Mesenchymal stem cell (in vitro differentiated cells and primary cell): ENCODE measurements around the gene CHN2.
"Not testable (repeated sequence)": the region's sequence is repeated elsewhere in the genome, so short reads cannot be mapped to it uniquely, and the experiment has no call there.

Experiments
- DNase-seq: peaks from one replicate; pipeline ENCODE4 v3.0.0-alpha.2; 2013
- H2AFZ ChIP-seq: one replicate; pipeline ENCODE4 v1.6.1; 2013; ENCODE audit warnings: low read depth, mild to moderate bottlenecking, control low read depth, inconsistent platforms, low read length, moderate library complexity
- H2AK5ac ChIP-seq: 2 replicates; pipeline ENCODE4 v1.6.1; 2013; ENCODE audit warnings: low read length, moderate library complexity, mild to moderate bottlenecking, inconsistent platforms; ENCODE audit not compliant: severe bottlenecking
- H2BK120ac ChIP-seq: one replicate; pipeline ENCODE4 v1.6.1; 2013; ENCODE audit warnings: low read depth, mild to moderate bottlenecking, inconsistent platforms, low read length, moderate library complexity
- H2BK12ac ChIP-seq, 2 experiments: one replicate each; pipeline ENCODE4 v1.6.1; 2013; ENCODE audit warnings: inconsistent platforms in 2 of 2, low read length in 2 of 2, mild to moderate bottlenecking in 2 of 2, moderate library complexity in 2 of 2, control low read depth in 1 of 2
- H2BK15ac ChIP-seq: one replicate; pipeline ENCODE4 v1.6.1; 2013; ENCODE audit warnings: mild to moderate bottlenecking, low read depth, inconsistent platforms; ENCODE audit not compliant: poor library complexity, severe bottlenecking
- H2BK5ac ChIP-seq: 2 replicates; pipeline ENCODE4 v1.6.1; 2013; ENCODE audit warnings: low read depth, mild to moderate bottlenecking, low read length, control low read depth, inconsistent platforms; ENCODE audit not compliant: poor library complexity, severe bottlenecking
- H3K14ac ChIP-seq, 2 experiments: one replicate each; pipeline ENCODE4 v1.6.1; 2013; ENCODE audit warnings: inconsistent platforms in 2 of 2, low read length in 2 of 2, control low read depth in 1 of 2, mild to moderate bottlenecking in 1 of 2, moderate library complexity in 1 of 2
- H3K18ac ChIP-seq, 2 experiments: one replicate each; pipeline ENCODE4 v1.6.1; 2013; ENCODE audit warnings: inconsistent platforms in 2 of 2, low read length in 2 of 2, control low read depth in 1 of 2, low read depth in 1 of 2, mild to moderate bottlenecking in 1 of 2
- H3K23ac ChIP-seq, 2 experiments: one replicate each; pipeline ENCODE4 v1.6.1; 2013; ENCODE audit warnings: inconsistent platforms in 2 of 2, low read length in 2 of 2, mild to moderate bottlenecking in 2 of 2, moderate library complexity in 2 of 2, control low read depth in 1 of 2
- H3K27ac ChIP-seq: 2 replicates; pipeline ENCODE4 v1.5.1; 2013; ENCODE audit warnings: mild to moderate bottlenecking, moderate library complexity, low read length, control low read depth, inconsistent platforms; ENCODE audit not compliant: poor library complexity, severe bottlenecking
- H3K27me3 ChIP-seq, 2 experiments: 2 replicates each; pipeline versions ENCODE4 v1.6.1 to v1.7.0; 2013; ENCODE audit warnings: low read length in 2 of 2, mild to moderate bottlenecking in 2 of 2, moderate library complexity in 2 of 2, control low read depth in 1 of 2, inconsistent platforms in 1 of 2; ENCODE audit not compliant: control insufficient read depth in 1 of 2, insufficient read depth in 1 of 2
- H3K36me3 ChIP-seq, 2 experiments: 2 replicates each; pipeline versions ENCODE4 v1.6.1 to v1.7.0; 2013; ENCODE audit warnings: low read length in 2 of 2, control low read depth in 1 of 2, inconsistent platforms in 1 of 2, low read depth in 1 of 2, mild to moderate bottlenecking in 1 of 2; ENCODE audit not compliant: insufficient read depth in 2 of 2, control insufficient read depth in 1 of 2
- H3K4ac ChIP-seq, 2 experiments: one replicate each; pipeline ENCODE4 v1.6.1; 2013; ENCODE audit warnings: inconsistent platforms in 2 of 2, low read length in 2 of 2, mild to moderate bottlenecking in 2 of 2, moderate library complexity in 2 of 2, control low read depth in 1 of 2, low read depth in 1 of 2
- H3K4me1 ChIP-seq: 2 replicates; pipeline ENCODE4 v1.6.1; 2013; ENCODE audit warnings: low read depth, low read length, control low read depth; ENCODE audit not compliant: control insufficient read depth, insufficient read depth
- H3K4me2 ChIP-seq: 2 replicates; pipeline ENCODE4 v1.6.1; 2013; ENCODE audit warnings: low read length, mild to moderate bottlenecking, inconsistent platforms; ENCODE audit not compliant: poor library complexity, severe bottlenecking
- H3K4me3 ChIP-seq, 2 experiments: 2 replicates each; pipeline versions ENCODE4 v1.5.1 to v1.7.0; 2013; ENCODE audit warnings: low read length in 2 of 2, mild to moderate bottlenecking in 2 of 2, control low read depth in 1 of 2, low read depth in 1 of 2; ENCODE audit not compliant: insufficient read depth in 1 of 2
- H3K79me1 ChIP-seq: replicated peaks from 2 replicates; pipeline ENCODE4 v1.6.1; 2013; ENCODE audit warnings: mild to moderate bottlenecking, control low read depth, low read length, inconsistent platforms; ENCODE audit not compliant: poor library complexity, severe bottlenecking
- H3K9ac ChIP-seq: 2 replicates; pipeline ENCODE4 v1.7.0; 2013; ENCODE audit warnings: mild to moderate bottlenecking, low read length, moderate library complexity
- H3K9me3 ChIP-seq: 2 replicates; pipeline ENCODE4 v1.7.0; 2013; ENCODE audit warnings: mild to moderate bottlenecking, low read length; ENCODE audit not compliant: control insufficient read depth
- H4K8ac ChIP-seq: one replicate; pipeline ENCODE4 v1.6.1; 2013; ENCODE audit warnings: inconsistent platforms, mild to moderate bottlenecking, low read length, moderate library complexity
- H4K91ac ChIP-seq: one replicate; pipeline ENCODE4 v1.6.1; 2013; ENCODE audit warnings: mild to moderate bottlenecking, low read length, inconsistent platforms
- WGBS: methylation state at CpG from one replicate; pipeline ENCODE4 v1.1.7; 2013; ENCODE audit warnings: mixed read lengths; 5-methylcytosine and 5-hydroxymethylcytosine counted together

The CHN2 gene

DNA sequence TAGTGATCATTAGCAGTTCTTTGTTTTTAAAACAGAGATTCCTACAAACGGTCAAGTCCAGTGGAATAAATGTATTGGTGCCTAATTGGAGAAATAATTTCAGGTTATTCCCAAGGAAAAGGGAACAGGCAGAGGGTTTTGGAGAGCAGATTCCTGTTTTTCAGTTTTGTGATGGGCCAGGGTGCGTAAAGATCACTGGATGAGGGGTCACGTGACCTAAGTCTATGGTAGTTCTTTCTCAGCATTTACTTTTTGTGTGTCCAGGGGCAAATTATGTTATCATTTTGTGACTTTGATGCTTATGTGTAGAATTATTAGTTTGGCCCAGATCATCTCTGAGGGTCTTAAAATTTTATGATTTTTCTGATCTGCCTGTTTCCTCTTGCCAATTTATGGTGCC, 15.2 kb downstream of the CHN2 start:
- no peak overlapping the region for H2BK15ac ChIP-seq
- no peak overlapping the region for H3K4me3 ChIP-seq
- no peak overlapping the region for H4K8ac ChIP-seq
- no peak overlapping the region for H2AFZ ChIP-seq
- H3K4me2 ChIP-seq: no peak overlapping the region
- no peak overlapping the region for H2BK12ac ChIP-seq
- no peak overlapping the region for H3K14ac ChIP-seq
- H2AK5ac ChIP-seq: no peak overlapping the region
- DNase-seq: no peak
- H3K27me3 ChIP-seq: peaks cover 0 to 8% of the 10 kb centered on the region in 2 experiments
- H3K9me3 ChIP-seq: no peaks in the 10 kb centered on the region
- no peak overlapping the region for H2BK5ac ChIP-seq
- no peak overlapping the region for H4K91ac ChIP-seq
- H2BK120ac ChIP-seq: no peak overlapping the region
- no peaks in the 10 kb centered on the region for H3K4me1 ChIP-seq
- no peaks in the 10 kb centered on the region for H3K79me1 ChIP-seq
- H3K36me3 ChIP-seq: no peaks in the 10 kb centered on the region
- H3K9ac ChIP-seq: no peak overlapping the region
- no peak overlapping the region for H3K27ac ChIP-seq
- no peak overlapping the region for H3K23ac ChIP-seq
- no peak overlapping the region for H3K18ac ChIP-seq
- H3K4ac ChIP-seq: no peak overlapping the region
- WGBS: 87% methylated on average over 3 of the region's 3 CpGs

DNA sequence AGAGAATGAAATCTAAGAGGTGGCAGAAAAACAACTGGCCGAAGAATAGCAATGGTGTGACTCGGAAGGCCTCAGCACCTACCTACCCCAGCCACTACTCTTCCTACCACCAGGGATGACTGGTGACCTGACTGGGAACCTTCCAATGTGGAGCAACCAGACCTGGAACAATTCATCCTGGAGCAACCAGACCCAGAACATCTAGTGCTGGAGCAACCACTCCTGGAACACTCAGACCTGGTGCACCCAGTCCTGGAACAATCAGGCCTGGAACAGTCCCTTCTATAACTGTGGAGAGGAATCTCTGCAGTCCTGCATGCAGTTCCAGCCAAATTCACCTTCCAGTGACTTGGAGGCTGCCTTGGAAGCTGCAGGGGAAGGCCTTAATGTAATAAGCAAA, 18.2 kb downstream of the CHN2 start:
- not testable (repeated sequence) for H2BK12ac ChIP-seq, H2BK120ac ChIP-seq, H3K27me3 ChIP-seq, H3K4ac ChIP-seq, H3K4me1 ChIP-seq, H3K23ac ChIP-seq, H3K4me2 ChIP-seq, H2AFZ ChIP-seq, H2AK5ac ChIP-seq, H3K14ac ChIP-seq, H3K27ac ChIP-seq, H4K91ac ChIP-seq, H2BK5ac ChIP-seq, H3K79me1 ChIP-seq, H4K8ac ChIP-seq, H3K4me3 ChIP-seq, H3K36me3 ChIP-seq, DNase-seq, H3K9me3 ChIP-seq, H3K18ac ChIP-seq, H3K9ac ChIP-seq, H2BK15ac ChIP-seq
- WGBS: 78% methylated on average over 2 of the region's 2 CpGs

DNA sequence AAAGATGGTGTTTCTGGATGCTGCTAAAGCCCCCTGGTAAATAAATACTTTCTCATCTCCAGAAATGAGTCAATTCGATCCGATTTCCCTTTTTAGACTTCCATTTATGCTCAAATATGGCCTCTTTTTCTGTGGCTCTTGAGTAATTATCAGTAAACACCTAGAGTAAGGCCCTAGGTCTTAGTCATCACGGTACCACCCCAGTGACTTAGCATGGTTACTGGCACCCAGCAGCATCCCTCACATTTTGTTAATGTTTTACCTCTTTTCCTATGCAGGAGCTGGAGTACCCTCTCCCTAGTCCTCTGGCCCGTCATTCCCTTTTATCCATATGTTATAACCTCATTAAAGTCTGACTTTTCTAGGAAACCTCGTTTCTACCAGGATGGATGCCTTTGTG, 19.5 kb downstream of the CHN2 start:
- H3K27me3 ChIP-seq: no peaks in the 10 kb centered on the region
- no peak overlapping the region for H2BK12ac ChIP-seq
- WGBS: 91% methylated on average over 5 of the region's 5 CpGs

DNA sequence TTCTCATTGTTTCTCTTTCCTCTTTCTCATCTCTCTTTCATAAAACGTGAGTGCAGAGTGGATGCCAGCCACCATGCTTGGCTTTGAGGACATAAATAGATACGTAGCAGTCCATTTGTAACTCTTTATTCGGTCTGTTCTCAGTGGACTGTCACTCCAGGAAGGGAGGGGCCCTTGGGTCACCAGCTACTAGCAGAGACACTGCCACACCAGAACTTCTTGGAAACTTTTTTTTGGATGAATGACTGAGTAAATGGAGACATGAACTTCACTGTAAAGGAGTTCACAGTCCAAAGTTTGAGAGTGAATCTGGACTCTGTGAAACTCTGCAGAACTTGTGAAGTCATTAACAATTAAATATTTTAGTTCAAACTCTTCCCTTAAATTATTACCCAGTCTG, 20.2 kb downstream of the CHN2 start:
- Histone ChIP-seq H2AK5ac (no peak overlapping the region), H3K14ac (peak overlapping the region in 1 of 2 experiments; percentile 32), H3K4me3 (no peak overlapping the region), H3K9me3 (no peaks in the 10 kb centered on the region), H3K23ac (no peak overlapping the region), H3K18ac (no peak overlapping the region), H3K79me1 (no peaks in the 10 kb centered on the region), H3K4ac (no peak overlapping the region), H2BK15ac (no peak overlapping the region), H2AFZ (no peak overlapping the region), H3K36me3 (no peaks in the 10 kb centered on the region), H2BK12ac (no peak overlapping the region), H3K4me2 (no peak overlapping the region), H2BK120ac (no peak overlapping the region), H4K8ac (no peak overlapping the region), H3K27me3 (no peaks in the 10 kb centered on the region), H2BK5ac (no peak overlapping the region), H3K4me1 (no peaks in the 10 kb centered on the region), H4K91ac (no peak overlapping the region), H3K9ac (no peak overlapping the region), H3K27ac (no peak overlapping the region)
- no peak for DNase-seq
- 87% methylated on average over 3 of the region's 3 CpGs for WGBS

More for the DNA sequence above, 19.5 kb downstream of the CHN2 start:
- H3K36me3 ChIP-seq: no peaks in the 10 kb centered on the region
- H3K9ac ChIP-seq: no peak overlapping the region
- H2BK120ac ChIP-seq: no peak overlapping the region
- H3K14ac ChIP-seq: no peak overlapping the region
- no peak overlapping the region for H3K4me3 ChIP-seq
- H2BK5ac ChIP-seq: no peak overlapping the region
- H3K27ac ChIP-seq: no peak overlapping the region
- H3K18ac ChIP-seq: no peak overlapping the region
- no peak overlapping the region for H4K8ac ChIP-seq
- H3K4me1 ChIP-seq: no peaks in the 10 kb centered on the region
- no peak overlapping the region for H3K23ac ChIP-seq
- DNase-seq: no peak
- no peak overlapping the region for H4K91ac ChIP-seq
- no peak overlapping the region for H2AK5ac ChIP-seq
- H2AFZ ChIP-seq: no peak overlapping the region
- H3K9me3 ChIP-seq: no peaks in the 10 kb centered on the region
- H3K4ac ChIP-seq: no peak overlapping the region
- H3K79me1 ChIP-seq: no peaks in the 10 kb centered on the region
- H2BK15ac ChIP-seq: no peak overlapping the region
- H3K4me2 ChIP-seq: no peak overlapping the region
